GM21723 (cell line): ENCODE measurements around the gene HEXIM1.

Source experiments
- ATAC-seq: cut with Tn5 transposase; IDR thresholded peaks from one replicate; pipeline ENCODE4 v1.9.1; 2021; ENCODE audit warnings: mild to moderate bottlenecking, moderate library complexity; ENCODE audit not compliant: unreplicated experiment

The HEXIM1 gene

GRCh38 chr17:45148183-45149036, at the start of gene HEXIM1:
Gene HEXIM1 (plus strand): TSS chr17:45148475. CDS start chr17:45149191, 716 bp downstream.
- peak; percentile 59 for ATAC-seq

GRCh38 chr17:45098869-45099616, 49.2 kb upstream of the HEXIM1 start:
- no peak for ATAC-seq

DNA sequence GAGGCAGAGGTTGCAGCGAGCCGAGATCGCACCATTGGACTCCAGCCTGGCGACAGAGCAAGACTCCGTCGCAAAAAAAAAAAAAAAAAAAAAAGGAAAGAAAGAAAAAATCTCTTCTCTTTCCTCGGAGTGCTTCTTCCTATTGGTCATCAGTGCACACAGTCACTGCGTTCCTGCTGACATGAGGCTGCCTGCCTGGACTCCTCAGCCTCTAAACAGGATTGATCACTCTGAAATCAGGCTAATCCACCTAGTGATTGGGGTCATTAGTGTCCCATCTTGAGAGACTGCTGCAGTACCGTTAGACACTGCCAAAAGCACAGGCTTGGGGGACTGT, 46.8 kb upstream of the HEXIM1 start:
- no peak for ATAC-seq

DNA sequence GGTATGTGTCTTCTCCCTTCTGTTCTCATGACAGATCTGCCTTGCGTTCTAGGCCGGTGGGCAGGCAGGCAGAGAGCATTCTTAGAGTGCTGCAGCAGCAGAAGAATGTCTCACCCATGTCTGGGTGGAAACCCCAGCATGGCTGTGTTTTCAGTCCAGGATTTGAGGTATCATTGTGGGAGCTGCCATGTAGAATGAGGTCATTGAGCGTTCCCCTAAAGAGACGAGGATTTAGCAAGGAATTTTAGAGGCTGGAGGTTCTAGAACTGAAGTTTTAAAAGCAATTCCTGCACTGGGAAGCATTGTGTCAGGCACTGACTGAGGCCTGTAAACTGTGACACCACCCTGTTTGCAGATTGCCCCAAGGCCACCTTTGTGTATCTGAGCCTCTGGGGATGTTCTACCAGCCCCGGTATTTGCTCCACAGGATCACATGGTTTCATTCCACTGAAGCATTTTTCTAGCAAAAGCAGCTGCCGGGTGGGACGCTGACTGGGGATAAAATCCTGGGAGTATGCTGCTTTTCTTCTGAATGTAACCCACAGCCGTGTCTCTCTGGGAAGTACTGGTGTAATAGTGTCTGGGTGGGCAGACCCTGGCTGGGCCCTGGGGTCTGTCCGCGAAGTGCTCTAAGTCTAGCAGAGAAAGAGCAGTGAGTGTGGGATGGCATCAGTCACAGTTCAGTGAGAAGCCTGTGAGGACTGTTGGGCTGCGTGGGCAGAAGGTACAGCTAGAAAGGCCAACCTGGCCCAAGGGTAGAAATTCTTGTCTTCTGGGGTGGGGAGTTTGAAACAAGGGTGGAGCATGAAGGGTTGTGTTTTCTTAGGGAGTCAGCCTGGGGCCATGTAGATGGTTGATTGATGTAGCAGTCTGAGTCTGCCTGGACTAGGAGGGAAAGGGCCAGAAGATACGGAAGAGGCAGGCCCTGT, 46.1 kb upstream of the HEXIM1 start:
- no peak for ATAC-seq

- no peak for ATAC-seq
Measured at GRCh38 chr17:45102856-45103255, 45.4 kb upstream of the HEXIM1 start.

DNA sequence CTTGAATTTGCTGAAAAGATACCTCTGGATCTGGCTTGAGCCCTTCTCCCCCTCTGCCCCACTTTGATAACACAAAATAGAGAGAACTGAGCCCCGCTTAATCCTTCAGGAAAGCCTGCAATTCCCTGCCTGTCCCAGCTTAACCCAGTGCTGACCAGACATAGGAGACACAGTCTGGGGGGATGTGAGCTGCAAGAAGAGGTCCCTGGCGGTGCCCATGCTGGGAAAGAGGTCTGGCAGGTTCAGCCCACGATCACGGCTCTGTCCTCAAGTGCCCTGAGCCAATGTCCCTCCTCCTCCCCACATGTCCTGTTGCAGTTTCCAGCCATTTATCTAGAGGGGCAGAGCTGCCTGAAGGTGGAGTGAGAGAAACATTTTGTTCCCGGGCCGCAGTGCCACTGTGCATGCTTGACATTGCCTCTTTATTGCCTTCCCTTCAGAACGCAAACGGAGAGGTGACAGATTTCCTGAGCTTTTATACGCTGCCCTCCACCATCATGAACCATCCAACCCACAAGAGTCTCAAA, 44.9 kb upstream of the HEXIM1 start:
- ATAC-seq, result no peak

- ATAC-seq, result no peak
Measured at GRCh38 chr17:45104029-45104428, 44.2 kb upstream of the HEXIM1 start.

GRCh38 chr17:45104497-45104896, 43.8 kb upstream of the HEXIM1 start:
- ATAC-seq, result no peak

- no peak for ATAC-seq
Measured at GRCh38 chr17:45104907-45105624, 43.2 kb upstream of the HEXIM1 start.

DNA sequence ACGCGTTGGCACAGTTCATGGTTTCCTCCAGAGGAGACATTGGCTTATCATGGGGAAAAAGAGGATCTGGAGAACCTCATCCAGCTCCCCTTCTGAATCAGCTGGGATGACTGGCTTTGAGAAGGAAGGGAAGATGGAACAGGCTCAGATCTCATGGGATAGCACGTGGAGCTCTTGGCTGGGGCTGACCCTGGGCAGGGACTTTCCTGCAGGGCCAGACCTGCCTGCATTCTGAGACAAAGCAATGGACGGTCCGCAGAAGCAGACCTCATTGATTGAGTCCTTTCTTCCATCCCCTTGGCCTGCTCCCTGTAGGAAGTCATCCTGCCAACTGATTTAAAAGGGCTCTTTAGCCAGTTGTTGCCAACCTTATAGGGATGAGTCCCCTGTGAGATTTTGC, 42.2 kb upstream of the HEXIM1 start:
- ATAC-seq, result no peak

- ATAC-seq, result no peak
Measured at GRCh38 chr17:45106582-45106981, 41.7 kb upstream of the HEXIM1 start.

GRCh38 chr17:45107293-45108010, 40.8 kb upstream of the HEXIM1 start:
- ATAC-seq, result no peak

DNA sequence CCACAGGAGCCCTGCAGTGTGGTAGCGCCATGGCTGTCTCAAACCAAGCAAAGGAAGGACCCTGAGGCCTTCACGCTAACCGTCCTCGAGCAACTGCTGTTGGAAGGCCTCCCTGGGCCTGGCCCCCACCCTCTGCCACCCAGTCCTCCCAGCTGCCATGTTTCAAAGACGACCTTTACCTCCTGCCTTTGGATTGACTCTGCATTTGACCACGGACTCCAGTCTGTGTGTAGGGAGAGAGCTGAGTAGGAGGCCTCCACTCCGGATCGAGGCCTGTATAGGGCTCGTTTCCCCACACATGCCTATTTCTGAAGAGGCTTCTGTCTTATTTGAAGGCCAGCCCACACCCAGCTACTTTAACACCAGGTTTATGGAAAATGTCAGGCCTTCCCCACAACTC, 40.2 kb upstream of the HEXIM1 start:
- no peak for ATAC-seq

DNA sequence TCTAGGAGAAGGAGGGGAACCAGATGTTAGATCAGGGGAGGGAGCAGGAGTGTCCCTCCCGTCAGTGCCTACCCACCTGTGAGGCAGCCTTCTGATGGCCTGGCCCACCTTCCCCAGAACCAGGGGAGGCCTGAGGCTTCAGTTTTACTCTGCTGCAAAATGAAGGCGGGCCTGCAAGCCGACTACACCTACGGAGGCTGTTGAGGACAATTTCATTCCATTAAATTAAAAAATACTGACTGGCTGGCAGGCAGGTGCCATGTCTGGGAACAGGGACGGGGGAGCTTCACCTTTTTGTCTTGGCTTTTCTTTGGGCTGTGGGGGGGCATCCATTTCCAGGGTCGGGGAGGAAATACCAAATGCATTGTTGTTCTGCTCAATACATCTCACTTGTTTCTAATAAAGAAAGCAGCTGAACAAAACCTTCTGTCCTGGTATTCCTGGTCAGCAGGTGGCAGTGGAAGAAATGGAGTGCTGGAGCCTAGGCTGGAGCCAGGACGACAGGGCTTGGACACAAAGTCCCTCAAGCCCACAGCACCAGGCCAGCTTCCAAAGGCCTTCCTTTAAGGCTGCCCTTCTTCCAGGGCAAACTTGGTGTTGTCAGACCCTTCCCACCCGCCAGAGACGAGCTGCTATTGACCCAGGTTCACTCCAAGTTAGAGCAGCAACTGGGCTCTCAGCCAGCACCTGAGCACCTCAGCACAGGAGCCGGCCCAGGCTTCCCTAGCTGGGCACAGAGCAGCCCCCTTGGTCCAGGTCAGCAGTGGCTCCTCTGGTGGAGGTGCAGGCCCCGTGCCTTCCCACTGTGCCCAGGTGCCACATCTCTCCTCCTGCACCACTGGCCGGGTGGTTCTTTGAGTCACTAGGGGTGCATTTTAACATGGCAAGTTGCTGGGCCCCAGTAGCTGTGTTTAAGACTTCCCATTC, 39.4 kb upstream of the HEXIM1 start:
- ATAC-seq, result no peak

DNA sequence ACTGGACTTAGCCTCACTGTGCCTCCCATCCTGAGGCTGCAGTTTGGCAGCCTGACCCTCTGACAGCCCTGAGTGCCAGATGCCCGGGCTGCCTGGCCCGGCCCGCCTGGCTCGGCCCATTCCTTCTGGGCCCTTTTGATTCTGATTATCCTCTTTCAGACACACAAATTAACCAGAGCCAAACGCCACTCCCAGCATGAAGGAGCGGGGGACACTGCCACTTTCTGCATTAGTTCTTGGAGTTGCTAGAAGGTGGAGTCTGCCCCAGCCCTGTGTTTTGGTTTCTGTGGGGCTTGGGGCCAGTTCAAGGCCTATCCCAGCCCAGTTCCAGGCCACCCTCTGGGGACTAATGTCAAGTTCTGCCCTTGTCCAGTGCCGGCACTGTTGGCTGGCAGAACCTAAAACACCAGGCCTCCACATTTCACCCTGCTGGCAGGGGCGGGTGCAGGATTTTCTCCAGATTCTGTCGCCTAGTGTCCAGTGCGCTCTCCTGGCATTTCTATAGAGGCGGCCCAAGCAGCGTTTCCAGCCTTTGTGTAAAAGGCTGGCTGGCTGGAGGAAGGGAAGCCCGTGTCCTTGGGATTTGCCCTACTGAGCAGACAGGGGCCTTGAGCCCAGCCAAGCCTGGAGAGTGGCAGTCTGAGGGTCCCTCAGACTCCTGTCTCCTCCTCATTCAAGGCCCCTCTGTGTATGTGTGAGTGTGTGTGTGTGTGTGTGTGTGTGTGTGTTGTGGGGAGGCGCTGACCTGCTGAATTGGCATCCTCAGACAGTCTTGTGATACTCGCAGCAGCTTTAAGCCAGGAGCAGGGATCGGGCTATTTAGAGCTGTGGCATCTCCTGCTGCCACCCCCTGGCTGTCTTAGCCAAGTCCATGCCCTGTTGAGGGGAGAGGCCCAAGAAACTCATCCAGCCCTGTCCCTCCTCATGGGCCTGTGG, 37.3 kb upstream of the HEXIM1 start:
- no peak for ATAC-seq

GRCh38 chr17:45111850-45112249, 36.4 kb upstream of the HEXIM1 start:
- no peak for ATAC-seq
